ENCODE data around the gene CYP4F3.

CYP4F3 gene

GRCh38 chr19:15669891-15670290 is 29.2 kb downstream of the CYP4F3 start:
- H3K4me3 ChIP-seq (ENCODE audit: low read depth, low read length): no peak overlapping the region
- no peak for TF ChIP-seq CTCF (IDR thresholded peaks at IDR 0.05; ENCODE audit: borderline replicate concordance, insufficient read depth, low read depth, low read length)

GRCh38 chr19:15671237-15671821 is 30.6 kb downstream of the CYP4F3 start:
- TF ChIP-seq CTCF (IDR thresholded peaks at IDR 0.05; ENCODE audit: borderline replicate concordance, insufficient read depth, low read depth, low read length): no peak

GRCh38 chr19:15671891-15672579 is 31.3 kb downstream of the CYP4F3 start:
- TF ChIP-seq CTCF (IDR thresholded peaks at IDR 0.05; ENCODE audit: borderline replicate concordance, insufficient read depth, low read depth, low read length): no peak

More at GRCh38 chr19:15671237-15671821, 30.6 kb downstream of the CYP4F3 start:
- no peak overlapping the region for H3K4me3 ChIP-seq (ENCODE audit: low read depth, low read length)

GRCh38 chr19:15672580-15673175 is 32.0 kb downstream of the CYP4F3 start, which contains the start of gene CYP4F12:
CYP4F12 (plus strand) TSS chr19:15673087; CDS start chr19:15673530, 443 bp downstream.
- TF ChIP-seq CTCF (IDR thresholded peaks at IDR 0.05; ENCODE audit: borderline replicate concordance, insufficient read depth, low read depth, low read length): no peak
- no peak within 1 kb of the TSS for H3K4me3 ChIP-seq (ENCODE audit: low read depth, low read length)

More at GRCh38 chr19:15671891-15672579, 31.3 kb downstream of the CYP4F3 start:
- H3K4me3 ChIP-seq (ENCODE audit: low read depth, low read length): no peak overlapping the region

GRCh38 chr19:15673176-15673654 is 32.5 kb downstream of the CYP4F3 start:
- H3K4me3 ChIP-seq (ENCODE audit: low read depth, low read length): no peak overlapping the region

GRCh38 chr19:15675560-15675959 is 34.9 kb downstream of the CYP4F3 start:
- no peak for TF ChIP-seq CTCF (IDR thresholded peaks at IDR 0.05; ENCODE audit: borderline replicate concordance, insufficient read depth, low read depth, low read length)
- no peak overlapping the region for H3K4me3 ChIP-seq (ENCODE audit: low read depth, low read length)

More at GRCh38 chr19:15673176-15673654, 32.5 kb downstream of the CYP4F3 start:
- no peak for TF ChIP-seq CTCF (IDR thresholded peaks at IDR 0.05; ENCODE audit: borderline replicate concordance, insufficient read depth, low read depth, low read length)
